HCT116 (cell line): Measurements from ENCODE around the gene PRPH2. TPM values are rescaled to one million over a fixed set of nuclear protein-coding genes. Genes with fewer than 3 reads are reported as not detected.

Experiments
- ATAC-seq: fragments of 200-7000 bp; cut with Tn5 transposase; 2 replicates; pipeline ENCODE4 v1.9.1; 2020; ENCODE audit warnings: mild to moderate bottlenecking, moderate library complexity
- BruUV-seq: library from RNA; stranded (reverse); fragments of 400-500 nt; replicated peaks from 2 replicates; lab custom pipeline; 2021; lab: Mats Ljungman, UMichigan
- CTCF ChIA-PET: fragments of 300-600 bp; sonication (Branson Sonifier 250); formaldehyde crosslinking; loops from one replicate; lab custom pipeline; 2021; ENCODE audit warnings: antibody characterized with exemption; lab: Charles Lee
- POLR2A ChIA-PET: fragments of 300-600, 350-600 bp; sonication (Branson Sonifier 250); formaldehyde crosslinking; loops from one replicate; lab custom pipeline; 2021; ENCODE audit warnings: antibody characterized with exemption; lab: Charles Lee
- RAD21 ChIA-PET, 2 experiments: fragments of 300-600 bp; sonication (Branson Sonifier 250); formaldehyde crosslinking; loops; one replicate each; lab custom pipeline; 2023; ENCODE audit warnings: low total read pairs in 2 of 2; ENCODE audit not compliant: uncharacterized antibody in 2 of 2, unreplicated experiment in 2 of 2, low non-redundant PET in 1 of 2; lab: Charles Lee
- DNase-seq: peaks from one replicate; pipeline ENCODE4 v3.0.0-alpha.2; 2010; ENCODE audit warnings: low read depth, low spot score
- H2AFZ ChIP-seq: fragments of 200-600 bp; shearing (Covaris generic), sonication (generic); 2 replicates; pipeline ENCODE4 v1.6.1; 2017; ENCODE audit warnings: low read depth, mixed run types, mixed read lengths, antibody characterized with exemption, low read length; ENCODE audit not compliant: poor library complexity, severe bottlenecking
- H3K27ac ChIP-seq: 2 replicates; pipeline ENCODE4 v1.5.1; 2012; ENCODE audit warnings: low read depth, low read length
- H3K27me3 ChIP-seq: fragments of 200-600 bp; sonication (generic); 2 replicates; pipeline ENCODE4 v1.6.1; 2016; ENCODE audit warnings: mixed run types, low read length, mixed read lengths; ENCODE audit not compliant: insufficient read depth
- H3K36me3 ChIP-seq, 2 experiments: fragments of 200-500 bp in 1 of 2; fragments of 200-600 bp in 1 of 2; sonication (Bioruptor generic) in 1 of 2; sonication (generic) in 1 of 2; 2 replicates each; pipeline versions ENCODE4 v1.5.1 to v1.6.1; 2014 to 2016; ENCODE audit warnings: low read length in 2 of 2, inconsistent platforms in 1 of 2, mixed read lengths in 1 of 2, mixed run types in 1 of 2; ENCODE audit not compliant: insufficient read depth in 2 of 2, control insufficient read depth in 1 of 2
- H3K4me1 ChIP-seq, 2 experiments: fragments of 200-600 bp in 1 of 2; sonication (generic) in 1 of 2; 2 replicates each; pipeline versions ENCODE4 v1.5.1 to v1.6.1; 2012 to 2017; ENCODE audit warnings: low read length in 2 of 2, inconsistent platforms in 1 of 2, mild to moderate bottlenecking in 1 of 2, mixed read lengths in 1 of 2, mixed run types in 1 of 2, moderate library complexity in 1 of 2; ENCODE audit not compliant: insufficient read depth in 2 of 2, control insufficient read depth in 1 of 2
- H3K4me2 ChIP-seq: fragments of 200-600 bp; sonication (generic); 2 replicates; pipeline ENCODE4 v1.6.1; 2017; ENCODE audit warnings: mixed run types, low read length, mixed read lengths
- H3K4me3 ChIP-seq, 2 experiments: fragments of 200-600 bp in 1 of 2; sonication (generic) in 1 of 2; replicated peaks in 1 of 2; 2 replicates each; pipeline ENCODE4 v1.5.1; 2011 to 2016; ENCODE audit warnings: low read length in 2 of 2, control low read depth in 1 of 2, low read depth in 1 of 2, mild to moderate bottlenecking in 1 of 2, mixed read lengths in 1 of 2, mixed run types in 1 of 2
- H3K79me2 ChIP-seq: fragments of 200-600 bp; sonication (generic); 2 replicates; pipeline ENCODE4 v1.6.1; 2017; ENCODE audit warnings: mild to moderate bottlenecking, mixed run types, low read length, moderate library complexity, mixed read lengths; ENCODE audit not compliant: insufficient read depth
- H3K9ac ChIP-seq: fragments of 200-600 bp; sonication (generic); 2 replicates; pipeline ENCODE4 v1.6.1; 2016; ENCODE audit warnings: low read length, mixed read lengths
- H3K9me2 ChIP-seq: fragments of 200-600 bp; sonication (generic), shearing (Covaris generic); 2 replicates; pipeline ENCODE4 v1.6.1; 2017; ENCODE audit warnings: mixed run types, mild to moderate bottlenecking, moderate library complexity; ENCODE audit not compliant: insufficient read depth
- H3K9me3 ChIP-seq, 2 experiments: fragments of 200-500 bp in 1 of 2; fragments of 200-600 bp in 1 of 2; sonication (Bioruptor generic) in 1 of 2; sonication (generic) in 1 of 2; 2 replicates each; pipeline ENCODE4 v1.6.1; 2014 to 2017; ENCODE audit warnings: low read length in 2 of 2, mixed read lengths in 2 of 2, inconsistent platforms in 1 of 2, low read depth in 1 of 2, mild to moderate bottlenecking in 1 of 2, mixed run types in 1 of 2, moderate library complexity in 1 of 2; ENCODE audit not compliant: control insufficient read depth in 1 of 2, insufficient read depth in 1 of 2
- H4K20me1 ChIP-seq: fragments of 200-600 bp; sonication (generic), shearing (Covaris generic); 2 replicates; pipeline ENCODE4 v1.6.1; 2017; ENCODE audit warnings: mixed run types, mild to moderate bottlenecking, moderate library complexity; ENCODE audit not compliant: insufficient read depth
- CEBPB ChIP-seq: IDR thresholded peaks from 2 replicates; pipeline ENCODE4 v1.6.1; 2012; ENCODE audit warnings: low read depth
- EGR1 ChIP-seq: IDR thresholded peaks from 2 replicates; pipeline ENCODE4 v1.6.1; 2012; ENCODE audit warnings: low read depth
- ELF1 ChIP-seq: IDR thresholded peaks from 2 replicates; pipeline ENCODE4 v1.6.1; 2012; ENCODE audit warnings: low read depth, borderline replicate concordance
- EZH2 ChIP-seq: fragments of 200-600 bp; sonication (generic); IDR thresholded peaks from 2 replicates; pipeline ENCODE4 v1.6.1; 2017; ENCODE audit warnings: antibody characterized with exemption, mixed run types
- EZH2phosphoT487 ChIP-seq: fragments of 200-600 bp; IDR thresholded peaks from 2 replicates; pipeline ENCODE4 v1.6.1; 2018; ENCODE audit warnings: antibody characterized with exemption, borderline replicate concordance
- JUND ChIP-seq: IDR thresholded peaks from 2 replicates; pipeline ENCODE4 v1.6.1; 2012
- POLR2AphosphoS5 ChIP-seq: IDR thresholded peaks from 2 replicates; pipeline ENCODE4 v1.6.1; 2011; ENCODE audit warnings: mild to moderate bottlenecking, low read depth, low read length, moderate library complexity
- RAD21 ChIP-seq: IDR thresholded peaks from 2 replicates; pipeline ENCODE4 v1.6.1; 2012; ENCODE audit warnings: low read depth, mild to moderate bottlenecking
- TCF7L2 ChIP-seq: IDR thresholded peaks from 2 replicates; pipeline ENCODE4 v1.7.0; 2011; ENCODE audit warnings: borderline replicate concordance, inconsistent platforms; ENCODE audit not compliant: insufficient read depth, insufficient read length; ENCODE audit errors: extremely low read depth
- YY1 ChIP-seq: IDR thresholded peaks from 2 replicates; pipeline ENCODE4 v1.6.1; 2011; ENCODE audit warnings: low read length, low read depth, moderate library complexity, mild to moderate bottlenecking; ENCODE audit not compliant: insufficient replicate concordance; ENCODE audit errors: extremely low read depth
- ZFX ChIP-seq: fragments of 450-650 bp; IDR thresholded peaks from 2 replicates; pipeline ENCODE4 v1.6.1; 2017
- ZNF274 ChIP-seq: fragments of 200-500 bp; sonication (Bioruptor generic); IDR thresholded peaks from 2 replicates; pipeline ENCODE4 v1.6.1; 2014; ENCODE audit warnings: mild to moderate bottlenecking, low read depth, low read length, inconsistent platforms
- intact Hi-C: fragments of 100-400 bp; cut with micrococcal nuclease; formaldehyde crosslinking; loops from 2 replicates; pipeline ENCODE4 v1.10.0; 2022
- total RNA-seq: library from RNA; stranded (reverse); gene quantifications from one replicate; pipeline ENCODE4 v1.2.1, GENCODE V29; 2021; ENCODE audit not compliant: unreplicated experiment
- TF ChIP-seq, protein P1 (sequence below): IDR thresholded peaks from 2 replicates; pipeline ENCODE4 v1.6.1; 2012; ENCODE audit warnings: low read depth
- TF ChIP-seq, protein P2 (sequence below): IDR thresholded peaks from 2 replicates; pipeline ENCODE4 v1.6.1; 2012
- TF ChIP-seq, protein P3 (sequence below), 3 experiments: fragments of 200-600 bp in 1 of 3; sonication (generic) in 1 of 3; IDR thresholded peaks in 2 of 3; conservative IDR thresholded peaks in 1 of 3; 2 replicates each; pipeline ENCODE4 v1.5.1; 2012 to 2017; ENCODE audit warnings: low read depth in 2 of 3, low read length in 2 of 3, antibody characterized with exemption in 1 of 3, borderline replicate concordance in 1 of 3, control low read depth in 1 of 3, mild to moderate bottlenecking in 1 of 3, mixed read lengths in 1 of 3, mixed run types in 1 of 3, moderate library complexity in 1 of 3; ENCODE audit not compliant: insufficient read depth in 1 of 3
- TF ChIP-seq, protein P4 (sequence below): IDR thresholded peaks from 2 replicates; pipeline ENCODE4 v1.6.1; 2011; ENCODE audit warnings: mild to moderate bottlenecking, low read length, moderate library complexity; ENCODE audit not compliant: insufficient replicate concordance; ENCODE audit errors: extremely low read depth

Gene PRPH2
- total RNA-seq, 1 experiment from 2014 or later = not detected

DNA sequence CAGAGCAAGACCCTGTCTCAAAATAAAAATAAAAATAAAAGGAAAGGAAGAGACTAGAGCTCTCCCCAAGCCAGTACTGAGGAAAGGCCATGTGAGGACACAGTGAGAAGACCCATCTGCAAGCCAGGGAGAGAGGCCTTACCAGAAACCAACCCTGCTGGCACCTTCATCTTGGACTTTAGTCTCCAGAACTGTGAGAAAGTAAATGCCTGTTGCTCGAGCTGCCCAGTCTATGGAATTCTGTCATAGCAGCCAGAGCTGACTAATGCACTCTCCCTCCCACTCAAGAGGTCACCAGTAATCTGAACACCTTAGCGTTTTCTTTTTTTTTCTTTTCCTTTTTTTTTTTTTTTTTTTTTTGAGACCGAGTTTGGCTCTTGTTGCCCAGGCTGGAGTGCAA is 7.3 kb upstream of the PRPH2 start:
- ATAC-seq (no peak), DNase-seq (no peak)
- Histone ChIP-seq H2AFZ (no peak overlapping the region), H3K27me3 (no peaks in the 10 kb centered on the region), H3K9ac (no peak overlapping the region), H4K20me1 (no peaks in the 10 kb centered on the region), H3K9me2 (no peaks in the 10 kb centered on the region), H3K36me3 (no peaks in the 10 kb centered on the region), H3K4me3 (no peak overlapping the region), H3K4me2 (no peak overlapping the region), H3K79me2 (no peaks in the 10 kb centered on the region)
- ChIA-PET CTCF (interaction anchor here (0.9 kb wide), 1 partner anchor 68 kb away, joined by 3 read pairs; no protein-coding TSS in a partner anchor), POLR2A (interaction anchor here (1.0 to 1.6 kb wide), 2 partner anchors 15 to 17 kb away, joined by 3 to 5 read pairs; partner anchors contain the start of gene TBCC)
- intact Hi-C loops = loop anchor here (5.0 to 10.0 kb wide), 2 partner anchors 148 to 655 kb away; partner anchors contain the start of gene RPL7L1
- BruUV-seq = no TSS peak
- no peak for TF ChIP-seq EZH2phosphoT487
- no peak for TF ChIP-seq ZFX
- TF ChIP-seq, protein P1, sequence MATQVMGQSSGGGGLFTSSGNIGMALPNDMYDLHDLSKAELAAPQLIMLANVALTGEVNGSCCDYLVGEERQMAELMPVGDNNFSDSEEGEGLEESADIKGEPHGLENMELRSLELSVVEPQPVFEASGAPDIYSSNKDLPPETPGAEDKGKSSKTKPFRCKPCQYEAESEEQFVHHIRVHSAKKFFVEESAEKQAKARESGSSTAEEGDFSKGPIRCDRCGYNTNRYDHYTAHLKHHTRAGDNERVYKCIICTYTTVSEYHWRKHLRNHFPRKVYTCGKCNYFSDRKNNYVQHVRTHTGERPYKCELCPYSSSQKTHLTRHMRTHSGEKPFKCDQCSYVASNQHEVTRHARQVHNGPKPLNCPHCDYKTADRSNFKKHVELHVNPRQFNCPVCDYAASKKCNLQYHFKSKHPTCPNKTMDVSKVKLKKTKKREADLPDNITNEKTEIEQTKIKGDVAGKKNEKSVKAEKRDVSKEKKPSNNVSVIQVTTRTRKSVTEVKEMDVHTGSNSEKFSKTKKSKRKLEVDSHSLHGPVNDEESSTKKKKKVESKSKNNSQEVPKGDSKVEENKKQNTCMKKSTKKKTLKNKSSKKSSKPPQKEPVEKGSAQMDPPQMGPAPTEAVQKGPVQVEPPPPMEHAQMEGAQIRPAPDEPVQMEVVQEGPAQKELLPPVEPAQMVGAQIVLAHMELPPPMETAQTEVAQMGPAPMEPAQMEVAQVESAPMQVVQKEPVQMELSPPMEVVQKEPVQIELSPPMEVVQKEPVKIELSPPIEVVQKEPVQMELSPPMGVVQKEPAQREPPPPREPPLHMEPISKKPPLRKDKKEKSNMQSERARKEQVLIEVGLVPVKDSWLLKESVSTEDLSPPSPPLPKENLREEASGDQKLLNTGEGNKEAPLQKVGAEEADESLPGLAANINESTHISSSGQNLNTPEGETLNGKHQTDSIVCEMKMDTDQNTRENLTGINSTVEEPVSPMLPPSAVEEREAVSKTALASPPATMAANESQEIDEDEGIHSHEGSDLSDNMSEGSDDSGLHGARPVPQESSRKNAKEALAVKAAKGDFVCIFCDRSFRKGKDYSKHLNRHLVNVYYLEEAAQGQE = no peak
- TF ChIP-seq, protein P2, sequence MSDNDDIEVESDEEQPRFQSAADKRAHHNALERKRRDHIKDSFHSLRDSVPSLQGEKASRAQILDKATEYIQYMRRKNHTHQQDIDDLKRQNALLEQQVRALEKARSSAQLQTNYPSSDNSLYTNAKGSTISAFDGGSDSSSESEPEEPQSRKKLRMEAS = no peak
- no peak for TF ChIP-seq ELF1
- no peak for TF ChIP-seq POLR2AphosphoS5
- TF ChIP-seq, protein P3, sequence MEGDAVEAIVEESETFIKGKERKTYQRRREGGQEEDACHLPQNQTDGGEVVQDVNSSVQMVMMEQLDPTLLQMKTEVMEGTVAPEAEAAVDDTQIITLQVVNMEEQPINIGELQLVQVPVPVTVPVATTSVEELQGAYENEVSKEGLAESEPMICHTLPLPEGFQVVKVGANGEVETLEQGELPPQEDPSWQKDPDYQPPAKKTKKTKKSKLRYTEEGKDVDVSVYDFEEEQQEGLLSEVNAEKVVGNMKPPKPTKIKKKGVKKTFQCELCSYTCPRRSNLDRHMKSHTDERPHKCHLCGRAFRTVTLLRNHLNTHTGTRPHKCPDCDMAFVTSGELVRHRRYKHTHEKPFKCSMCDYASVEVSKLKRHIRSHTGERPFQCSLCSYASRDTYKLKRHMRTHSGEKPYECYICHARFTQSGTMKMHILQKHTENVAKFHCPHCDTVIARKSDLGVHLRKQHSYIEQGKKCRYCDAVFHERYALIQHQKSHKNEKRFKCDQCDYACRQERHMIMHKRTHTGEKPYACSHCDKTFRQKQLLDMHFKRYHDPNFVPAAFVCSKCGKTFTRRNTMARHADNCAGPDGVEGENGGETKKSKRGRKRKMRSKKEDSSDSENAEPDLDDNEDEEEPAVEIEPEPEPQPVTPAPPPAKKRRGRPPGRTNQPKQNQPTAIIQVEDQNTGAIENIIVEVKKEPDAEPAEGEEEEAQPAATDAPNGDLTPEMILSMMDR (IDR thresholded peaks at IDR 0.05 in 2 of 3, conservative IDR thresholded peaks at IDR 0.05 in 1 of 3; ENCODE audit: borderline replicate concordance in 1 of 3, insufficient read depth in 1 of 3, low read depth in 2 of 3, low read length in 2 of 3) = no peak
- TF ChIP-seq ZNF274 = no peak
- TF ChIP-seq CEBPB = no peak
- TF ChIP-seq YY1 = no peak
- TF ChIP-seq JUND = no peak
- TF ChIP-seq RAD21 = no peak
- TF ChIP-seq, protein P4, sequence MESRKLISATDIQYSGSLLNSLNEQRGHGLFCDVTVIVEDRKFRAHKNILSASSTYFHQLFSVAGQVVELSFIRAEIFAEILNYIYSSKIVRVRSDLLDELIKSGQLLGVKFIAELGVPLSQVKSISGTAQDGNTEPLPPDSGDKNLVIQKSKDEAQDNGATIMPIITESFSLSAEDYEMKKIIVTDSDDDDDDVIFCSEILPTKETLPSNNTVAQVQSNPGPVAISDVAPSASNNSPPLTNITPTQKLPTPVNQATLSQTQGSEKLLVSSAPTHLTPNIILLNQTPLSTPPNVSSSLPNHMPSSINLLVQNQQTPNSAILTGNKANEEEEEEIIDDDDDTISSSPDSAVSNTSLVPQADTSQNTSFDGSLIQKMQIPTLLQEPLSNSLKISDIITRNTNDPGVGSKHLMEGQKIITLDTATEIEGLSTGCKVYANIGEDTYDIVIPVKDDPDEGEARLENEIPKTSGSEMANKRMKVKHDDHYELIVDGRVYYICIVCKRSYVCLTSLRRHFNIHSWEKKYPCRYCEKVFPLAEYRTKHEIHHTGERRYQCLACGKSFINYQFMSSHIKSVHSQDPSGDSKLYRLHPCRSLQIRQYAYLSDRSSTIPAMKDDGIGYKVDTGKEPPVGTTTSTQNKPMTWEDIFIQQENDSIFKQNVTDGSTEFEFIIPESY = no peak
- TF ChIP-seq EGR1 = no peak
- TF ChIP-seq TCF7L2 = no peak
- no peak for TF ChIP-seq EZH2
- TF ChIP-seq, all 23 proteins: peak for 0
- Histone ChIP-seq H3K9me3 (no peaks in the 10 kb centered on the region), H3K4me1 (peaks cover 4 to 9% of the 10 kb centered on the region in 2 experiments; a peak in 3 of 4 replicates), H3K27ac (no peak overlapping the region)
- RAD21 ChIA-PET = interaction anchor here in 1 of 2 experiments (1.2 kb wide), 1 partner anchor 69 kb away, joined by 4 read pairs; no protein-coding TSS in a partner anchor
